ENCODE data around the gene SPPL3.
A peak's percentile ranks its signal among the peaks of the same experiment; 100 is the strongest.
"Not testable (repeated sequence)": the region's sequence is repeated elsewhere in the genome, so short reads cannot be mapped to it uniquely, and the experiment has no call there.

The SPPL3 gene
- long read RNA-seq, partial matches to known transcripts = 3 of 7 reads
- long read RNA-seq, other reads (novel, unspliced or antisense) = 4 of 7 reads

- Histone ChIP-seq H3K27me3 (ENCODE audit: insufficient read depth, poor library complexity, severe bottlenecking) (no peaks in the 10 kb centered on the region), H3K4me3 (replicated peaks; ENCODE audit: insufficient read depth, low read length) (peak within 1 kb of the TSS; percentile 96), H3K27ac (replicated peaks) (peak within 1 kb of the TSS; percentile 66)
- no peak for TF ChIP-seq CTCF (IDR thresholded peaks at IDR 0.05; ENCODE audit: insufficient read depth, low read length)
- TF ChIP-seq POLR2AphosphoS5 (IDR thresholded peaks at IDR 0.05; ENCODE audit: low read depth) = peak; percentile 63; the same call in 1 of the 2 replicates
- DNase-seq (ENCODE audit: low read depth in 1 of 2, low spot score in 1 of 2) = peak; percentile 77 to 90
Measured at GRCh38 chr12:120904197-120904773, at the start of gene SPPL3. Gene SPPL3, minus strand, starts transcription at chr12:120904358. Its CDS starts 491 bp downstream, at chr12:120903867.

DNA sequence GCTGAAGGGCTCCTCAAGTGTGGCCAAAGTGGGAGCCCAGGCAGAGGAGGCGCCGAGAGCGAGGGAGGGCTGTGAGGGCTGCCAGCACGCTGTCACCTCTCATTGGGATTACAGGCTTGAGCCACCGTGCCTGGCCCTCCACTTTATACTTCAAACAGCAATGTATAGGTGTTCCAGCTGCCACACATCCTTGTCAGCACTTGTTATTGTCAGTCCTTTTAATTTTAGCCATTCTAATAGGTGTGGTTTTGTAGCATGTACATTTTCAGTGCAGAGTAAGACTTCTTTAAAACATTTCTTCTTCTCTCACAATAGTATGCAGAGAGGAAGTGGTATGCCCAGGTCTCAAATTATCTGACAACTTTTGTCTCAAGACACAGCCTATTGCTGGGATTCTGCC is 46.6 kb upstream of the SPPL3 start:
- Histone ChIP-seq H3K27me3 (ENCODE audit: insufficient read depth, poor library complexity, severe bottlenecking) (no peaks in the 10 kb centered on the region), H3K4me3 (replicated peaks; ENCODE audit: insufficient read depth, low read length) (no peak overlapping the region), H3K27ac (replicated peaks) (no peak overlapping the region)
- no peak for TF ChIP-seq POLR2AphosphoS5 (IDR thresholded peaks at IDR 0.05; ENCODE audit: low read depth)
- peak; percentile 35; the same call in 1 of the 2 replicates for TF ChIP-seq SPI1 (IDR thresholded peaks at IDR 0.05; ENCODE audit: borderline replicate concordance, low read depth)
- DNase-seq (ENCODE audit: low read depth in 1 of 2, low spot score in 1 of 2) = no peak

GRCh38 chr12:120950260-120950799 is 46.2 kb upstream of the SPPL3 start:
- not testable (repeated sequence) for DNase-seq (ENCODE audit: low read depth in 1 of 2, low spot score in 1 of 2); H3K4me3 ChIP-seq (replicated peaks; ENCODE audit: insufficient read depth, low read length); H3K27ac ChIP-seq (replicated peaks); H3K27me3 ChIP-seq (ENCODE audit: insufficient read depth, poor library complexity, severe bottlenecking)

- not testable (repeated sequence) for H3K4me3 ChIP-seq (replicated peaks; ENCODE audit: insufficient read depth, low read length); H3K27ac ChIP-seq (replicated peaks); H3K27me3 ChIP-seq (ENCODE audit: insufficient read depth, poor library complexity, severe bottlenecking); DNase-seq (ENCODE audit: low read depth in 1 of 2, low spot score in 1 of 2)
Measured at GRCh38 chr12:120945516-120945915, 41.4 kb upstream of the SPPL3 start.

DNA sequence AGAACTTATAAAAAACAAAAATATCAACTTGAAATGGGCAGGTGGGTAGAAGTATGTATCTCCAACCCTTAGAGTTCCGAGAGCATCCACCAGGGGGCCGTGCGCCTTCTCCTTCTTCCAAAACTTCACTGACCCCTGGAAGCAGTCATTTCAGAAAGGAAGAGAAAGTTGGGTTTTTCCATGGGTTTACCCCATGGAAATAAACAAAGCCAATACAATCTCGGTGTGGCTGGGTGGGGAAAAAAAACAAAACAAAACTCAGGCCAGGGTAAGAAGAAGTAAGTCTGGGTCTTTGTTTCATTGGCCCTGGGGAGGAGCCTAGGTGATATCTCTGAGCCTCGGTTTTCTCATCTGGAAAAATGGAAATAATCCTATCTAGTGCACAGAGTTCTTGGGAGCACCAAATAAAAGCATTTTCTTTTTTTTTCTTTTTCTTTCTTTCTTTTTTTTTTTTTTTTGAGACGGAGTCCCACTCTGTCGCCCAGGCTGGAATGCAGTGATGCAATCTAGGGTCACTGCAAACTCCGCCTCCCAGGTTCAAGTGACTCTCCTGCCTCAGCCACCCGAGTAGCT is 40.6 kb upstream of the SPPL3 start:
- no peak overlapping the region for H3K4me3 ChIP-seq (replicated peaks; ENCODE audit: insufficient read depth, low read length)
- H3K27ac ChIP-seq (replicated peaks) = no peak overlapping the region
- no peak for TF ChIP-seq SPI1 (IDR thresholded peaks at IDR 0.05; ENCODE audit: borderline replicate concordance, low read depth)
- peak; percentile 33 for TF ChIP-seq CTCF (IDR thresholded peaks at IDR 0.05; ENCODE audit: insufficient read depth, low read length)
- TF ChIP-seq GABPA (IDR thresholded peaks at IDR 0.05; ENCODE audit: low read depth) = no peak
- TF ChIP-seq POLR2AphosphoS5 (IDR thresholded peaks at IDR 0.05; ENCODE audit: low read depth) = no peak
- no peak for TF ChIP-seq REST (IDR thresholded peaks at IDR 0.05; ENCODE audit: insufficient replicate concordance, low read depth)
- H3K27me3 ChIP-seq (ENCODE audit: insufficient read depth, poor library complexity, severe bottlenecking) = no peaks in the 10 kb centered on the region
- peak; percentile 21 to 56 for DNase-seq (ENCODE audit: low read depth in 1 of 2, low spot score in 1 of 2)

DNA sequence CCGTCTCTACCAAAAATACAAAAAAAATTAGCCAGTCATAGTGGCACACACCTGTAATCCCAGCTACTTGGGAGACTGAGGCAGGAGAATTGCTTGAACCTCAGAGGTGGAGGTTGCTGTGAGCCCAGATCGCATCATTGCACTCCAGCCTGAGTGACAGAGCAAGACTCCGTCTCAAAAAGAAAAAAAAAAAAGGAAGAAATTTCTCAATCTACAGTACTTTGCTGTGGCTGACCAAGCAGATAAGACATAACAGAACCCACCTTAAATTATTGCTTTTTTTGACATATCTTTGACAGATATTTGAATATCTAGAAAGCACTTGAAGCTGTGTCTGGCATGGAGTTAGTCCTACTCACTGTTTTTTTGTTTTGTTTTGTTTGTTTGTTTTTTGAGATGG is 39.3 kb upstream of the SPPL3 start:
- Histone ChIP-seq H3K27me3 (ENCODE audit: insufficient read depth, poor library complexity, severe bottlenecking) (no peaks in the 10 kb centered on the region), H3K27ac (replicated peaks) (no peak overlapping the region), H3K4me3 (replicated peaks; ENCODE audit: insufficient read depth, low read length) (no peak overlapping the region)
- TF ChIP-seq REST (IDR thresholded peaks at IDR 0.05; ENCODE audit: insufficient replicate concordance, low read depth) = no peak
- TF ChIP-seq GABPA (IDR thresholded peaks at IDR 0.05; ENCODE audit: low read depth) = no peak
- TF ChIP-seq SPI1 (IDR thresholded peaks at IDR 0.05; ENCODE audit: borderline replicate concordance, low read depth) = no peak
- no peak for TF ChIP-seq CTCF (IDR thresholded peaks at IDR 0.05; ENCODE audit: insufficient read depth, low read length)
- TF ChIP-seq POLR2AphosphoS5 (IDR thresholded peaks at IDR 0.05; ENCODE audit: low read depth) = no peak
- DNase-seq (ENCODE audit: low read depth in 1 of 2, low spot score in 1 of 2) = no peak

All from HL-60 (cell line).